WTC11 (cell line): ENCODE results near the gene SOCS1.

Experiments used
- ATF2 ChIP-seq: sonication (generic); formaldehyde crosslinking; IDR thresholded peaks from 2 replicates; pipeline ENCODE4 v1.8.1; 2022; ENCODE audit warnings: low read depth, missing genetic modification reagents, borderline replicate concordance
- RORB ChIP-seq: fragments of 250-450 bp; sonication (Bioruptor Pico); IDR thresholded peaks from 2 replicates; pipeline ENCODE4 v1.9.0; 2021; ENCODE audit warnings: mild to moderate bottlenecking
- USF2 ChIP-seq: sonication (generic); formaldehyde crosslinking; IDR thresholded peaks from 2 replicates; pipeline ENCODE4 v1.8.1; 2023; ENCODE audit warnings: mild to moderate bottlenecking, missing genetic modification reagents, moderate library complexity
- TF ChIP-seq, protein P1 (sequence below): fragments of 200-600 bp; IDR thresholded peaks from 2 replicates; pipeline ENCODE4 v1.8.0; 2022; ENCODE audit warnings: antibody characterized with exemption

DNA sequence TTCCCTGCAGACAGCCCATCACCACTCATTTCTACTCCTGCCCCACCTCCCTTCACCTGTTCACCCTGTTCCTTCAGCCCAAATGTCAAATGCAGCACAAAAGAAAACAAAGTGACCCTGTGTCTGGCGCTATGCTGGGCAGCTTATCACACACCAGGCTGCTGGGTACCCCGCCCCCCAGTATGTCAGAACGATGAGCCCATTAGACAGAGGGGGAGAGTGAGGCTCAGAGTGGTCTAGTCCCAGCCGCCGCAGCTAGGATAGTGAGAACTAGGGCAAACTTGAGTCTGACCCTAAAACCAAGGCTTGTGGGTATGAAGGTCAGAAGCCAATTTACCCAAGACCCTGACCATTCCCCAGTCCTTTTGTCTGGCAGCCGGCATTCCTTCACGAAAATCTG lies 9.1 kb upstream of the SOCS1 start:
- TF ChIP-seq, protein P1, sequence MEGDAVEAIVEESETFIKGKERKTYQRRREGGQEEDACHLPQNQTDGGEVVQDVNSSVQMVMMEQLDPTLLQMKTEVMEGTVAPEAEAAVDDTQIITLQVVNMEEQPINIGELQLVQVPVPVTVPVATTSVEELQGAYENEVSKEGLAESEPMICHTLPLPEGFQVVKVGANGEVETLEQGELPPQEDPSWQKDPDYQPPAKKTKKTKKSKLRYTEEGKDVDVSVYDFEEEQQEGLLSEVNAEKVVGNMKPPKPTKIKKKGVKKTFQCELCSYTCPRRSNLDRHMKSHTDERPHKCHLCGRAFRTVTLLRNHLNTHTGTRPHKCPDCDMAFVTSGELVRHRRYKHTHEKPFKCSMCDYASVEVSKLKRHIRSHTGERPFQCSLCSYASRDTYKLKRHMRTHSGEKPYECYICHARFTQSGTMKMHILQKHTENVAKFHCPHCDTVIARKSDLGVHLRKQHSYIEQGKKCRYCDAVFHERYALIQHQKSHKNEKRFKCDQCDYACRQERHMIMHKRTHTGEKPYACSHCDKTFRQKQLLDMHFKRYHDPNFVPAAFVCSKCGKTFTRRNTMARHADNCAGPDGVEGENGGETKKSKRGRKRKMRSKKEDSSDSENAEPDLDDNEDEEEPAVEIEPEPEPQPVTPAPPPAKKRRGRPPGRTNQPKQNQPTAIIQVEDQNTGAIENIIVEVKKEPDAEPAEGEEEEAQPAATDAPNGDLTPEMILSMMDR: no peak
- TF ChIP-seq USF2 (CRISPR knock-in tag) (no peak), ATF2 (CRISPR knock-in tag) (no peak), RORB (no peak)
